ENCODE measurements around the gene E2F3. TPM values are rescaled to one million over a fixed set of nuclear protein-coding genes. Genes with fewer than 3 reads are reported as not detected.

The E2F3 gene
- 1 to 10 TPM in 5 of 6 donors, under 1 TPM in 1; 0.94 to 3.4 (median 2.6) TPM for polyA plus RNA-seq (ENCODE audit: low read depth in 6 of 6)

DNA sequence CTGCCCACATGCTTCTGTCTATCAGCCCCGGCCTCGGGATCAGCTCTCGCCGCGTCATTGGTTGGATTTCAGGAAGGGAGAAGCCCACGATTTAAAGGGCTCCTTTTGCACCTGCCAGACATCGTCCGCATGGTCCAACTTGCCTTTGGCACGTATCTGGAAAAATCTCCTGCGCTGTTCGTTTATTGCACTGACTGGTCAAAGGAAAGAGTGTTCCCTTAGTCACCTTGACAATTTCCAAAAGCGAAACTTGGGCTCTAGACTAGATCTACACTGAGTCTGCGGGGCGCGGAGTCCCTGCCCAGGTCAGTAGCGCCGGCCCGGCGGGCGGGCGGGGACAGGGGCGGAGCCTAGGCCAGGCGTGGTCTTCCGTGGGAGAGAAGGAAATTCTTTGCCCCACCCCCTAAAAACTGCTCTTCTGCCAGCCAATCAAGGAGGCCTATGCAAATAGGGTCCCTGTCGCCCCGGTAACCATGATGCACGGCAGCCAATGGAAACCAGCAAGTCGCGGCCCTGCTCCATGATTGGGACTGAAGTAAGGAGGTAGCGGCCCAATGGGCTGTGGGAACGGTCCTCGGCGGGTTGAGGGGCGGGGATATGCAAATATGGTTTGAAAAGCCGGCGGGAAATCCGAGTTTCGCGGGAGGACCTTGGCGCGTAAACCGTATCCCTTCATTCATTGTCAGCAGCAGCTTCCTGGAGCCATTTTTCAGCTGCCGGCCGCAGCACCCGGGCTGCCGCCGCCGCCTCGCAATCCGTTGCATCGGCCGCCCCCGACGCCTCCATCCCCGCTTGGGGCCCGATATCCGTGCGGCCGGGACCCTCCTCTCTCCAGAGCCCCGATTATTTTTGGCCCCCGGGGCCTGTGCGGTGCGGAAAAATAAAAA is at the start of gene E2F3:
TSS of gene E2F3 (plus strand) at position 675 of the 887 bp plus-strand sequence. CDS start 354 bp downstream, outside the sequence.
- H3K4me3 Mint-ChIP-seq = peak within 1 kb of the TSS; percentile 93 to 98 (median 95)
- no peaks in the 10 kb centered on the region for H3K27me3 Mint-ChIP-seq
- H3K4me1 Mint-ChIP-seq = peaks cover 19 to 29% (median 19%) of the 10 kb centered on the region in 3 donors
- DNase-seq (peak; percentile 98), ATAC-seq (ENCODE audit: low read depth in 2 of 2) (peak; percentile 82 to 83)
- peak within 1 kb of the TSS; percentile 84 to 94 (median 92) for H3K27ac Mint-ChIP-seq
- H3K9me3 Mint-ChIP-seq = no peaks in the 10 kb centered on the region
- no peaks in the 10 kb centered on the region for H3K36me3 Mint-ChIP-seq

DNA sequence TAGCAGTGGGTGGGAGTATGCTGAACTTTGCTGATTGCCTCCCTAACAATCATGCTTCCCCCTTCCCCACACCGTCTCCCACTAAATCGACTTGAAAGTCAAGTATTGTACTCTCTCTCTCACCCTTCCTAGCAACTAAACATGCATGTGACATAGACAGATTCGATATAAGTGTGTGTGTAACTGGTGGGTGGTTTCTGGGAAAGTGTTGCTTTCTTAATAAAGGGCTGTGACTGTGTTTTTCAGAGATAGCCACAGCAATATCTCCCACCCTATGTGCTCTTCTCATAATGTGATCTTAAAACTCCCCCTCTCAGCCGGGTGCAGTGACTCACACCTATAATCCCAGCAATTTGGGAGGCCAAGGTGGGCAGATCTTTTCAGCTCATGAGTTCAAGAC is 49.3 kb upstream of the E2F3 start:
- no peak overlapping the region for H3K27ac Mint-ChIP-seq
- no peak for ATAC-seq (ENCODE audit: low read depth in 2 of 2)
- DNase-seq = no peak
- H3K36me3 Mint-ChIP-seq = no peaks in the 10 kb centered on the region
- no peaks in the 10 kb centered on the region for H3K4me1 Mint-ChIP-seq
- H3K4me3 Mint-ChIP-seq = no peak overlapping the region
- peaks cover 0 to 25% (median 9%) of the 10 kb centered on the region in 7 donors for H3K9me3 Mint-ChIP-seq
- peaks cover 0 to 21% (median 10%) of the 10 kb centered on the region in 3 donors for H3K27me3 Mint-ChIP-seq

GRCh38 chr6:20353134-20353533 is 48.5 kb upstream of the E2F3 start:
- Mint-ChIP-seq H3K9me3 (peaks cover 0 to 17% (median 6%) of the 10 kb centered on the region in 7 donors), H3K27ac (peak overlapping the region in 1 of 6 donors; percentile 69), H3K27me3 (peaks cover 0 to 23% (median 6%) of the 10 kb centered on the region in 3 donors), H3K4me3 (no peak overlapping the region), H3K4me1 (no peaks in the 10 kb centered on the region), H3K36me3 (no peaks in the 10 kb centered on the region)
- ATAC-seq (ENCODE audit: low read depth in 2 of 2) = no peak
- no peak for DNase-seq

DNA sequence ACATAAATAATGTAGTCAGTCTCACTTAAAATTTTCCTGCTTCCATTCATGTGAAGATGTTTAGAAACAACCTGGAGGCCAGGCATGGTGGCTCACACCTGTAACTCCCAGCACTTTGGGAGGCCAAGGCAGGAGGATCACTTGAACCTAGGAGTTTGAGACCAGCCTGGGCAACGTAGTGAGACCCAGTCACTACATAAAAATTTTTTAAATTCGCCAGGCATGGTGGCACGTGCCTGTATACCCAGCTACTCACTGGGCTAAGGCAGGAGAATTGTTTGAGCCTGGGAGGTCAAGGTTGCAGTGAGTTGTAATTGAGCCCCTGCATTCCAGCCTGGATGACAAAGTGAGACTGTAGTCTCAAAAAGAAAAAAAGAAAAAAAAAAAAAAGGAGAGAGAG is 47.3 kb upstream of the E2F3 start:
- ATAC-seq (ENCODE audit: low read depth in 2 of 2) = no peak
- Mint-ChIP-seq H3K9me3 (peaks cover 0 to 15% (median 6%) of the 10 kb centered on the region in 7 donors), H3K27me3 (peaks cover 0 to 31% (median 5%) of the 10 kb centered on the region in 3 donors), H3K36me3 (no peaks in the 10 kb centered on the region), H3K27ac (no peak overlapping the region), H3K4me3 (no peak overlapping the region), H3K4me1 (no peaks in the 10 kb centered on the region)
- no peak for DNase-seq

GRCh38 chr6:20360471-20361119 is 41.1 kb upstream of the E2F3 start:
- no peak overlapping the region for H3K4me3 Mint-ChIP-seq

DNA sequence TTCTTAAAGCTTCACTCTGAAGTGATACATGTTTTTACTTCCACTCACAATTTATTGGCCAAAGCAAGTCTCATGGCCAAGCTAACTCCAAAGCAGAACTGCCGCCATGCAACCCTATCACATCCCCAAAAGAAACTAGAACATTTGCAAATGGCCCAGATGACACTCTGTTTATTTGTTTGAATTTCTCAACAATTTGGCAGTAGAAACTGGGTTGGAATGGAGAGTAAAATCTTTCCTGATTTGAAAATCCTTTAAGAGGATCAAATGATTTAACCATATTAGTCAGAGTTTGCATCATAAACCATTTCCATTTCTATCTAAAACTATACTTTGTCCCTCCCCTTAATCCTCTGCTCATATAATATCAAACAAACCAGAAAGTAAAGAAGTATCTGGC is 39.1 kb upstream of the E2F3 start:
- no peak overlapping the region for H3K4me3 Mint-ChIP-seq
- H3K27me3 Mint-ChIP-seq = peaks cover 0 to 17% (median 5%) of the 10 kb centered on the region in 3 donors
- H3K36me3 Mint-ChIP-seq = peaks cover 0 to 5% of the 10 kb centered on the region in 2 donors
- no peak for ATAC-seq (ENCODE audit: low read depth in 2 of 2)
- peaks cover 0 to 3% (median 0%) of the 10 kb centered on the region in 7 donors for H3K9me3 Mint-ChIP-seq
- no peak for DNase-seq
- H3K4me1 Mint-ChIP-seq = peaks cover 7 to 29% (median 28%) of the 10 kb centered on the region in 3 donors
- H3K27ac Mint-ChIP-seq = no peak overlapping the region

More at GRCh38 chr6:20360471-20361119, 41.1 kb upstream of the E2F3 start:
- DNase-seq (no peak), ATAC-seq (ENCODE audit: low read depth in 2 of 2) (no peak)
- Mint-ChIP-seq H3K27me3 (peaks cover 0 to 30% (median 5%) of the 10 kb centered on the region in 3 donors), H3K4me1 (peaks cover 0 to 9% (median 8%) of the 10 kb centered on the region in 3 donors), H3K9me3 (peaks cover 0 to 3% (median 0%) of the 10 kb centered on the region in 7 donors), H3K27ac (no peak overlapping the region), H3K36me3 (peaks cover 0 to 5% of the 10 kb centered on the region in 2 donors)

- Mint-ChIP-seq H3K4me3 (no peak overlapping the region), H3K4me1 (peaks cover 7 to 30% (median 28%) of the 10 kb centered on the region in 3 donors), H3K27me3 (peaks cover 0 to 13% (median 5%) of the 10 kb centered on the region in 3 donors), H3K9me3 (peaks cover 0 to 3% (median 0%) of the 10 kb centered on the region in 7 donors), H3K27ac (no peak overlapping the region), H3K36me3 (peaks cover 0 to 5% of the 10 kb centered on the region in 2 donors)
- ATAC-seq (ENCODE audit: low read depth in 2 of 2) (no peak), DNase-seq (no peak)
Measured at GRCh38 chr6:20364327-20364726, 37.4 kb upstream of the E2F3 start.

- peaks cover 0 to 5% of the 10 kb centered on the region in 2 donors for H3K36me3 Mint-ChIP-seq
Measured at GRCh38 chr6:20365456-20365855, 36.2 kb upstream of the E2F3 start.

GRCh38 chr6:20366082-20366830 is 35.4 kb upstream of the E2F3 start:
- DNase-seq = no peak
- Mint-ChIP-seq H3K4me1 (peaks cover 7 to 30% (median 28%) of the 10 kb centered on the region in 3 donors), H3K27ac (peak overlapping the region in 5 of 6 donors; percentile 8 to 77 (median 48)), H3K36me3 (no peaks in the 10 kb centered on the region), H3K27me3 (peaks cover 0 to 23% (median 13%) of the 10 kb centered on the region in 3 donors), H3K4me3 (peak overlapping the region; percentile 54 to 89 (median 81)), H3K9me3 (no peaks in the 10 kb centered on the region)
- ATAC-seq (ENCODE audit: low read depth in 2 of 2) = peak in 1 of 2 donors; percentile 35

More at GRCh38 chr6:20365456-20365855, 36.2 kb upstream of the E2F3 start:
- Mint-ChIP-seq H3K27ac (no peak overlapping the region), H3K4me3 (peak overlapping the region in 5 of 8 donors; percentile 18 to 87 (median 69)), H3K27me3 (peaks cover 5 to 24% (median 9%) of the 10 kb centered on the region in 3 donors), H3K4me1 (peaks cover 7 to 30% (median 28%) of the 10 kb centered on the region in 3 donors), H3K9me3 (peaks cover 0 to 3% (median 0%) of the 10 kb centered on the region in 7 donors)
- DNase-seq (no peak), ATAC-seq (ENCODE audit: low read depth in 2 of 2) (no peak)

- H3K4me1 Mint-ChIP-seq = peaks cover 7 to 30% (median 28%) of the 10 kb centered on the region in 3 donors
- H3K4me3 Mint-ChIP-seq = no peak overlapping the region
- H3K27me3 Mint-ChIP-seq = peaks cover 0 to 22% (median 13%) of the 10 kb centered on the region in 3 donors
- peaks cover 0 to 5% (median 0%) of the 10 kb centered on the region in 7 donors for H3K9me3 Mint-ChIP-seq
- DNase-seq = no peak
- no peak overlapping the region for H3K27ac Mint-ChIP-seq
- ATAC-seq (ENCODE audit: low read depth in 2 of 2) = no peak
- H3K36me3 Mint-ChIP-seq = no peaks in the 10 kb centered on the region
Measured at GRCh38 chr6:20367743-20368485, 33.8 kb upstream of the E2F3 start.

- Mint-ChIP-seq H3K9me3 (peaks cover 0 to 5% (median 0%) of the 10 kb centered on the region in 7 donors), H3K4me3 (no peak overlapping the region), H3K27ac (peak overlapping the region in 1 of 6 donors; percentile 74), H3K36me3 (no peaks in the 10 kb centered on the region), H3K4me1 (peaks cover 7 to 23% (median 23%) of the 10 kb centered on the region in 3 donors), H3K27me3 (peaks cover 0 to 22% (median 13%) of the 10 kb centered on the region in 3 donors)
- ATAC-seq (ENCODE audit: low read depth in 2 of 2) = no peak
- no peak for DNase-seq
Measured at GRCh38 chr6:20370393-20370792, 31.3 kb upstream of the E2F3 start.

DNA sequence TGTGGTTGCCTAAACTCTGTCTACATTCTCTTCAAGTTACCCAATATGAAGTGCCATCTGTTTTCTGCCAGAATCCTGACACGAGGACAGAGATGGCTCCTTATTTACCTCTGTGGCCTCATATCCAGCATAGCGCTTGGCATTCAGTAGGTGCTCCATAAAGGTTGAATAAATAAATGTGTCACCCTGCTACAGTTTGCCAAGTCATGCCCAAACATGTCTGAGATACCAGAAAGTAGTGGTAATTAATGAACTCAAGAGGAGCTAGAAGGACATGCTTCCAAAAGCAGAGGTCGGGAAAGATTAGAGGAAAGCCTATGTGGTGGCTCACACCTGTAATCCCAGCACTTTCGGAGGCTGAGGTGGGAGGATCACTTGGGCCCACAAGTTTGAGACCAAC is 30.9 kb upstream of the E2F3 start:
- no peak for ATAC-seq (ENCODE audit: low read depth in 2 of 2)
- Mint-ChIP-seq H3K27me3 (peaks cover 0 to 22% (median 13%) of the 10 kb centered on the region in 3 donors), H3K4me1 (peaks cover 7 to 19% (median 19%) of the 10 kb centered on the region in 3 donors), H3K9me3 (peaks cover 0 to 5% (median 0%) of the 10 kb centered on the region in 7 donors), H3K4me3 (no peak overlapping the region), H3K27ac (peak overlapping the region in 1 of 6 donors; percentile 21), H3K36me3 (no peaks in the 10 kb centered on the region)
- no peak for DNase-seq
